ENCODE results near the gene CFD.
"Not testable (repeated sequence)": the region's sequence is repeated elsewhere in the genome, so short reads cannot be mapped to it uniquely, and the experiment has no call there.

Gene CFD

GRCh38 chr19:888581-889385 lies 29.3 kb downstream of the CFD start:
- no peak for DNase-seq (ENCODE audit: low read depth)

- no peak for DNase-seq (ENCODE audit: low read depth)
Measured at GRCh38 chr19:889662-890295, 30.3 kb downstream of the CFD start.

- DNase-seq (ENCODE audit: low read depth), result no peak
Measured at GRCh38 chr19:890831-891230, 31.4 kb downstream of the CFD start.

GRCh38 chr19:891421-892200 lies 32.1 kb downstream of the CFD start:
- DNase-seq (ENCODE audit: low read depth), result not testable (repeated sequence)

GRCh38 chr19:892243-892893 lies 32.9 kb downstream of the CFD start:
- DNase-seq (ENCODE audit: low read depth), result no peak

- peak; percentile 44 for DNase-seq (ENCODE audit: low read depth)
Measured at GRCh38 chr19:892894-893689, 33.6 kb downstream of the CFD start, which contains the start of the genes MED16 and RNU6-9. Gene MED16 (minus strand): TSS chr19:893187. CDS start chr19:891131, 2,056 bp downstream. Gene RNU6-9 (plus strand): TSS chr19:893484.

GRCh38 chr19:896434-896833 lies 37.0 kb downstream of the CFD start:
- DNase-seq (ENCODE audit: low read depth), result no peak

GRCh38 chr19:896999-897398 lies 37.5 kb downstream of the CFD start:
- DNase-seq (ENCODE audit: low read depth), result no peak

GRCh38 chr19:897442-898039 lies 38.1 kb downstream of the CFD start:
- DNase-seq (ENCODE audit: low read depth), result no peak

GRCh38 chr19:898663-899062 lies 39.2 kb downstream of the CFD start:
- DNase-seq (ENCODE audit: low read depth), result no peak

GRCh38 chr19:899336-900042 lies 40.0 kb downstream of the CFD start:
- DNase-seq (ENCODE audit: low read depth), result no peak

- no peak for DNase-seq (ENCODE audit: low read depth)
Measured at GRCh38 chr19:900043-900301, 40.5 kb downstream of the CFD start.

- no peak for DNase-seq (ENCODE audit: low read depth)
Measured at GRCh38 chr19:900302-901111, 41.0 kb downstream of the CFD start.

GRCh38 chr19:901216-902092 lies 42.0 kb downstream of the CFD start:
- no peak for DNase-seq (ENCODE audit: low read depth)

- no peak for DNase-seq (ENCODE audit: low read depth)
Measured at GRCh38 chr19:902093-902370, 42.6 kb downstream of the CFD start.

- DNase-seq (ENCODE audit: low read depth), result no peak
Measured at GRCh38 chr19:902446-903226, 43.2 kb downstream of the CFD start.

GRCh38 chr19:903266-903797 lies 43.9 kb downstream of the CFD start:
- no peak for DNase-seq (ENCODE audit: low read depth)

GRCh38 chr19:904545-904944 lies 45.1 kb downstream of the CFD start:
- DNase-seq (ENCODE audit: low read depth), result no peak

Measured in non-pigmented ciliary epithelial cell (primary cell).